Stimulated activated CD4-positive, alpha-beta T cell treated with anti-CD3 and anti-CD28 coated beads, Interleukin-4, amount 100 ng/mL, for 48 hours (primary cell): ENCODE measurements around the gene SHROOM3.
"Not testable (repeated sequence)": the region's sequence is repeated elsewhere in the genome, so short reads cannot be mapped to it uniquely, and the experiment has no call there.

Source experiments
- DNase-seq, 2 donors: peaks; one replicate each; pipeline ENCODE4 v3.0.0-alpha.2; 2020; ENCODE audit warnings: low read depth in 2 of 2

SHROOM3 gene

GRCh38 chr4:76434901-76435527 is at the start of gene SHROOM3:
TSS of gene SHROOM3 (plus strand) at chr4:76435229. CDS start at chr4:76436053, 824 bp downstream.
- no peak for DNase-seq

- DNase-seq = no peak
These were observed 49.1 kb upstream of the SHROOM3 start for GRCh38 chr4:76385974-76386373.

GRCh38 chr4:76386566-76387305 is 48.3 kb upstream of the SHROOM3 start:
- DNase-seq = no peak

DNA sequence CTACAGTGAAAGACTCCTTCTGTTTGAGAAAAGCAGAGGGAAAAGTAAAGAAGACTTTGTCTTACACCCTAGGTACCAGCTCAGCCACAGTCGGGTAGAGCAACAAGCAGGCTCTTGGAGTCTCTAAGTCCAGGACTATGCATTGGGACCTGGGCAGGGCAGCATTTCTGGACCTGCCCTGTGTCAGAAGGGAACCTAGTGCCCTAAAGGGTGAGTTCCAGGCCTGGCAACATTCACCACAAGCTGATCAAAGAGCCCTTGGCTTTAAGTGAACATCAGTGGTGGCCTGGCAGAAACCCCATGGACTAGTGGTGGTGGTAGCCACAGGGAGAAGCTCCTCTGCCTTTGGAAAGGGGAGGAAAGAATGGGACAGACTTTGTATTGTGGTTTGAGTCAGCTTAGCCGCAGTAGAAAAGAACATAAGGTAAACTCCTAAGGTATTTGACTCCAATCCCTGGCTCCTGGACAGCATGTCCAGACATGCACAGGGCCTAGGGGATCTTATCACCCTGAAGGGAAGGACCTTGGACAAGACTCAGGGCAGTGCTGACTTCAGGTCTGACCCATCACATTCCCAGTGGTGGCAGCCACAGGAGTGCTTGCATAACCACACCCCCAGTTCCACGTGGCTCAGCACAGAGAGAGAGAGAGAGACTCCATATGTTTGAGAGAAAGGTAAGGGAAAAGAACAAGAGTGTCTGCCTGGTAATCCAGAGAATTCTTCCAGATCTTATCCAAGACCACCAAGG is 46.7 kb upstream of the SHROOM3 start:
- DNase-seq = no peak

DNA sequence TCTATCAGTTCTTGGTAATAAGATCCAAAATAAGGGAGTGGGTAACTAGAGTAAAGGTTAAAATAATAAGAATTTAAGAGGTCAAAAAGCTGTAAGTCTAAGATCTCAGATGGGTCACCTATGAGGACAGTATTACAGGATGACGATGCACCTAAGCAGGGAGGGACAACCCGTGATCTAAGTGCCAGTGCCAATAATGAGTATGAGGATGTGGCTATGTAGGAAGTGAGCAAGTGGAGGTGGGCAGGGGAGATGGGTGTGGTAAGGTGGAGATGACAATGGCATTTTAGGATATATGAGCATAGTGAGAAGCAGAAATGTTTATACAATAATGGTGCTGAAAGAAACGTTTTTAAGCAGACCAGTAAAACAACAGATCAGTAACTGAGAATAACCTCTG is 33.4 kb upstream of the SHROOM3 start:
- no peak for DNase-seq

- DNase-seq = no peak
These were observed 28.9 kb upstream of the SHROOM3 start for GRCh38 chr4:76406081-76406480.

- no peak for DNase-seq
These were observed 27.4 kb upstream of the SHROOM3 start for GRCh38 chr4:76407440-76408119.

DNA sequence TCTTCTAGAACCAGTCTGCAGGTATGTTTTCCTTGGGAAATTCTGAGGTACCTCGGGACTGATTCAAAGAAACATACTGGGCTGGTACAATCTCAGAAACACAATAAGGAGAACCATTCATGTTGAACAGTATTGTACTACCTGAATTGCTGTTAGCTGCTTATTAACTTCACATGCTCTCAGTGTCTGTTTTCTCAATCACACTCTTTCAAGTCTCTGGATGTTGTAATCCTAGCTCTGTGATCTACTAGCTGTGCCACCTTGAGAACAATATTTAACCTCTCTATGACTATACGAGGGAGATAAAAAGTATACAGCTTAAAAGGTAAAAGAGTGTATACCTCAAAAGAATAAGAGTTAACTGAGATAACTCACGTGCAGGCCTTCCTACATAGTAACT is 24.4 kb upstream of the SHROOM3 start:
- DNase-seq = no peak

DNA sequence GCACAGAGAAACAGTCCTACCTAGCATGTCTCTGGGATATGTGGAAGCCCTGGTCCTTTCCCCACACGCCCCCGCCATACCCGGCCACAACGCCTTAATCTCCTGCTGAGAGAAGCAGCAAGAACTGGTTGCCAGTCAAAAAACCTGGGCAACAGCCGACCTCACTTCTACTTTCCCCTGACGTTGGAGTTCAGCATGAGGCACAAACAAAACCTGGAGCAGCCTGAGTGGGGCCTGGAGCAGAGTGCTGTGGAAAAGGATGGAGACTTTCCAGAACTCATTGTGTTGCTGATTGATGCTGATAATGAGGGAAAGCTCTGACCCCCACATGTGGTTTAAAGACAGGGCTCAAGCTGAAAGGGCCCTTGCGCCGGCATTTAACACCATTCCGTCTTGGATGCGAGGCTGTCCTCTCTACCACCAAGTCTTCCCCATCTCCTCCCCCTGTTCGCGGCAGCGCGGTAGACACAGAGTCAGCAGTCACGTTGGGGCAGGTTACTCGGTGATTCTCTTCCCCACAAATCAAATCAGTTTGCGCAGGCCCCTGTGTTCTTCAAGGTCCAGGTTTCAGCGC is 14.8 kb upstream of the SHROOM3 start:
- no peak for DNase-seq

- no peak for DNase-seq
These were observed 14.1 kb upstream of the SHROOM3 start, which contains the start of gene CCDC158 for GRCh38 chr4:76420762-76421581. TSS of gene CCDC158 (minus strand) at chr4:76421141. CDS start at chr4:76403207, 17,934 bp downstream.

- not testable (repeated sequence) for DNase-seq
These were observed 11.9 kb upstream of the SHROOM3 start for GRCh38 chr4:76423159-76423558.

- DNase-seq = no peak
These were observed 8.8 kb upstream of the SHROOM3 start for GRCh38 chr4:76426272-76426671.

- DNase-seq = no peak
These were observed 5.4 kb upstream of the SHROOM3 start for GRCh38 chr4:76429636-76430035.

GRCh38 chr4:76430519-76431388 is 4.3 kb upstream of the SHROOM3 start:
- no peak for DNase-seq

- no peak for DNase-seq
These were observed 695 bp downstream of the SHROOM3 start for GRCh38 chr4:76435528-76436319.

DNA sequence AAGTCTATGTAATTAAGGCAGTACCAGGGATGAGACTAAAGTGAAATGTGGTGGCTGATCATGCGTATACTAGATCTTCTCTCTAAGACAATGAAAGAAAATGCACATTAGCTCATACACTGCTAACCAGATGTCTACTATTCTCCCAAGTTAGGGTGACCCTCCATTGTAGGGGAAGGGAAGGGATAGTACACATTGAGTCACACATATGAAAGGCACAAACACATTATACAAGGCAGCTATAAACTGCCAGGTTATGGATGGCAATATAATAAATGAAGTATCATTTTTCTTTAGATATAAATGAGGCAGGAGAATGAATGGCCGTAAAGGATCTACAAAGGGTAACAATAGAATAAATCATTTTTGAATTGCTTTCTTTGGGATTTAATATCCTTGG is 4.5 kb downstream of the SHROOM3 start:
- DNase-seq = no peak

- no peak for DNase-seq
These were observed 6.9 kb downstream of the SHROOM3 start for GRCh38 chr4:76441881-76442280.

GRCh38 chr4:76442807-76443206 is 7.8 kb downstream of the SHROOM3 start:
- no peak for DNase-seq

- DNase-seq = no peak
These were observed 8.3 kb downstream of the SHROOM3 start for GRCh38 chr4:76443376-76443775.
